Sigmoid colon (tissue), 7 donors: ENCODE data around the gene CLCN5. TPM values are rescaled to one million over a fixed set of nuclear protein-coding genes. Genes with fewer than 3 reads are reported as not detected.

Experiments
- DNase-seq: peaks from one replicate; pipeline ENCODE4 v3.0.0-alpha.2; 2019
- H3K27ac ChIP-seq, 4 donors: fragments of 200-600 bp; sonication (generic); one replicate each; pipeline ENCODE4 v1.5.1; 2016 to 2019; ENCODE audit warnings: mild to moderate bottlenecking in 1 of 4
- H3K27me3 ChIP-seq, 3 donors: fragments of 200-600 bp; sonication (generic); one replicate each; pipeline ENCODE4 v1.5.1; 2019; ENCODE audit warnings: mild to moderate bottlenecking in 1 of 3
- H3K36me3 ChIP-seq, 4 donors: fragments of 200-600 bp; sonication (generic); one replicate each; pipeline ENCODE4 v1.5.1; 2016 to 2019
- H3K4me1 ChIP-seq, 4 donors: fragments of 200-600 bp; sonication (generic); one replicate each; pipeline ENCODE4 v1.5.1; 2017 to 2019
- H3K4me3 ChIP-seq, 4 donors: fragments of 200-600 bp; sonication (generic); one replicate each; pipeline ENCODE4 v1.5.1; 2017 to 2019; ENCODE audit warnings: mild to moderate bottlenecking in 2 of 4, moderate library complexity in 1 of 4
- H3K9me3 ChIP-seq, 4 donors: fragments of 200-600 bp in 3 of 4; sonication (generic) in 3 of 4; one replicate each; pipeline versions ENCODE4 v1.5.1 to v1.6.1; 2013 to 2019
- CTCF ChIP-seq, 4 experiments: fragments of 450-650 bp in 3 of 4; fragments of 200-600 bp in 1 of 4; IDR thresholded peaks; one replicate each; pipeline ENCODE4 v1.5.1; 2016 to 2019; ENCODE audit warnings: antibody characterized with exemption in 4 of 4, mild to moderate bottlenecking in 3 of 4, moderate library complexity in 2 of 4
- EP300 ChIP-seq, 4 donors: sonication (generic); formaldehyde crosslinking; IDR thresholded peaks; one replicate each; pipeline ENCODE4 v1.6.1; 2017; ENCODE audit warnings: antibody characterized with exemption in 4 of 4
- POLR2A ChIP-seq, 2 donors: fragments of 450-650 bp; IDR thresholded peaks; one replicate each; pipeline ENCODE4 v1.6.1; 2016; ENCODE audit warnings: antibody characterized with exemption in 2 of 2, mild to moderate bottlenecking in 2 of 2, moderate library complexity in 2 of 2
- POLR2AphosphoS5 ChIP-seq, 4 donors: sonication (generic); formaldehyde crosslinking; IDR thresholded peaks; one replicate each; pipeline ENCODE4 v1.6.1; 2017; ENCODE audit warnings: antibody characterized with exemption in 4 of 4
- WGBS, 2 donors: extraction: QIAGEN DNeasy Blood & Tissue Kit; methylation state at CpG; one replicate each; pipeline ENCODE4 v1.1.7; 2013; 5-methylcytosine and 5-hydroxymethylcytosine counted together
- intact Hi-C: fragments of 100-400 bp; cut with DNase I; formaldehyde crosslinking; loops from one replicate; pipeline ENCODE4 v1.15.1; 2023
- polyA plus RNA-seq, 3 donors: library from polyadenylated mRNA; stranded (reverse); fragments of 200-250 nt; gene quantifications; one replicate each; pipeline ENCODE4 v1.2.3, GENCODE V29; 2013
- total RNA-seq, 4 donors: library from RNA; depleted of rRNA; stranded (reverse); fragments of >200 nt; gene quantifications; one replicate each; pipeline ENCODE4 v1.1.0, GENCODE V29; 2016
- donor health status: healthy with polysubstance abuse.
- donor health status: Bipolar disorder and iron deficiency.
- donor health status: healthy.

Gene CLCN5
- total and polyA plus RNA-seq, 7 donors = under 0.01 to 3.0 (median 1.8) TPM

GRCh38 chrX:50066318-50066937 is 144.0 kb downstream of the CLCN5 start:
- no peak overlapping the region for H3K27ac ChIP-seq
- no peak for TF ChIP-seq EP300 (IDR thresholded peaks at IDR 0.05)
- TF ChIP-seq POLR2AphosphoS5 (IDR thresholded peaks at IDR 0.05) = no peak
- no peak for TF ChIP-seq CTCF (IDR thresholded peaks at IDR 0.05)
- TF ChIP-seq POLR2A (IDR thresholded peaks at IDR 0.05) = no peak
- WGBS, 2 donors = 37 to 77% methylated on average over 4 of the region's 4 CpGs
- no peak for DNase-seq
- H3K36me3 ChIP-seq = no peaks in the 10 kb centered on the region
- intact Hi-C loops = no loop called here
- H3K9me3 ChIP-seq = no peaks in the 10 kb centered on the region
- no peaks in the 10 kb centered on the region for H3K4me1 ChIP-seq
- H3K27me3 ChIP-seq = no peaks in the 10 kb centered on the region
- H3K4me3 ChIP-seq = no peak overlapping the region

GRCh38 chrX:50067435-50068284 is 145.3 kb downstream of the CLCN5 start:
- H3K4me3 ChIP-seq = no peak overlapping the region
- no peaks in the 10 kb centered on the region for H3K36me3 ChIP-seq
- H3K27me3 ChIP-seq = no peaks in the 10 kb centered on the region
- WGBS, 2 donors = 16 to 41% methylated on average over 9 of the region's 9 CpGs
- DNase-seq = no peak
- no peak overlapping the region for H3K27ac ChIP-seq
- intact Hi-C loops = no loop called here
- TF ChIP-seq EP300 (IDR thresholded peaks at IDR 0.05) = no peak
- no peak for TF ChIP-seq CTCF (IDR thresholded peaks at IDR 0.05)
- TF ChIP-seq POLR2AphosphoS5 (IDR thresholded peaks at IDR 0.05) = no peak
- TF ChIP-seq POLR2A (IDR thresholded peaks at IDR 0.05) = no peak
- no peaks in the 10 kb centered on the region for H3K4me1 ChIP-seq
- H3K9me3 ChIP-seq = no peaks in the 10 kb centered on the region

- TF ChIP-seq POLR2AphosphoS5 (IDR thresholded peaks at IDR 0.05) (no peak), POLR2A (IDR thresholded peaks at IDR 0.05) (no peak)
- H3K4me1 ChIP-seq = no peaks in the 10 kb centered on the region
- H3K27ac ChIP-seq = no peak overlapping the region
- intact Hi-C loops = no loop called here
- H3K27me3 ChIP-seq = no peaks in the 10 kb centered on the region
- WGBS, 2 donors = 50 to 70% methylated on average over 2 of the region's 2 CpGs
- H3K4me3 ChIP-seq = no peak overlapping the region
- no peak for DNase-seq
- H3K9me3 ChIP-seq = no peaks in the 10 kb centered on the region
- no peaks in the 10 kb centered on the region for H3K36me3 ChIP-seq
These were observed 145.8 kb downstream of the CLCN5 start for GRCh38 chrX:50068285-50068563.

GRCh38 chrX:50068893-50069292 is 146.5 kb downstream of the CLCN5 start:
- no peaks in the 10 kb centered on the region for H3K27me3 ChIP-seq
- no peaks in the 10 kb centered on the region for H3K4me1 ChIP-seq
- DNase-seq = no peak
- H3K9me3 ChIP-seq = no peaks in the 10 kb centered on the region
- H3K36me3 ChIP-seq = no peaks in the 10 kb centered on the region
- WGBS, 2 donors = 98 to 100% methylated on average over 2 of the region's 2 CpGs
- H3K4me3 ChIP-seq = no peak overlapping the region
- no peak for TF ChIP-seq EP300 (IDR thresholded peaks at IDR 0.05)
- TF ChIP-seq POLR2AphosphoS5 (IDR thresholded peaks at IDR 0.05) = no peak
- intact Hi-C loops = no loop called here
- H3K27ac ChIP-seq = no peak overlapping the region

GRCh38 chrX:50071494-50071893 is 149.1 kb downstream of the CLCN5 start:
- no peak overlapping the region for H3K4me3 ChIP-seq
- intact Hi-C loops = no loop called here
- H3K27me3 ChIP-seq = no peaks in the 10 kb centered on the region
- 61 to 72% methylated on average over 1 of the region's 1 CpG for WGBS, 2 donors
- no peak overlapping the region for H3K27ac ChIP-seq
- no peaks in the 10 kb centered on the region for H3K9me3 ChIP-seq
- H3K36me3 ChIP-seq = no peaks in the 10 kb centered on the region
- TF ChIP-seq CTCF (IDR thresholded peaks at IDR 0.05) (no peak), POLR2AphosphoS5 (IDR thresholded peaks at IDR 0.05) (no peak), EP300 (IDR thresholded peaks at IDR 0.05) (no peak)
- DNase-seq = no peak
- no peaks in the 10 kb centered on the region for H3K4me1 ChIP-seq
